ENCODE results near the gene CTSH. TPM values are rescaled to one million over a fixed set of nuclear protein-coding genes. Genes with fewer than 3 reads are reported as not detected.

The CTSH gene
- total RNA-seq, 3 donors from 2014 or later = 29.6 to 57.4 (median 53.8) TPM

DNA sequence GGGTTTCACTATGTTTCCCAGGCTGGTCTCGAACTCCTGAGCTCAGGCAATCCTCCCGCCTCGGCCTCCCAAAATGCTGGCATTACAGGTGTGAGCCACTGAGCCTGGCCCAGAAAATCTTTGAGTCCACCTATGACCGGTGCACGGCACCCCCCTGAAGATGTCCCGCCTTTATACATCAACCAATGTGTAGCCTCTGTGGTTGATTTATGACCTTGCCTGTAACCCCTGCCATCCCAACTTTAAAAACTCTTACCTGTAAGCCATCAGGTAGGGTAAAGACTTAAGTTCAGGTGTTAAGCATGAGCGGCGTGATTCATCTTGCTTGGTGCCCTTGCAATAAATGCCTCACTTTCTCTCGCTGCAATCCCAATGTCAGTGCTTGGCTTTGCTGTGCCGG lies 14.5 kb upstream of the CTSH start:
- intact Hi-C loops (cut with DNase I, micrococcal nuclease) = no loop called here
- DNase-seq (no peak), ATAC-seq (no peak)
- TF ChIP-seq, protein P1, sequence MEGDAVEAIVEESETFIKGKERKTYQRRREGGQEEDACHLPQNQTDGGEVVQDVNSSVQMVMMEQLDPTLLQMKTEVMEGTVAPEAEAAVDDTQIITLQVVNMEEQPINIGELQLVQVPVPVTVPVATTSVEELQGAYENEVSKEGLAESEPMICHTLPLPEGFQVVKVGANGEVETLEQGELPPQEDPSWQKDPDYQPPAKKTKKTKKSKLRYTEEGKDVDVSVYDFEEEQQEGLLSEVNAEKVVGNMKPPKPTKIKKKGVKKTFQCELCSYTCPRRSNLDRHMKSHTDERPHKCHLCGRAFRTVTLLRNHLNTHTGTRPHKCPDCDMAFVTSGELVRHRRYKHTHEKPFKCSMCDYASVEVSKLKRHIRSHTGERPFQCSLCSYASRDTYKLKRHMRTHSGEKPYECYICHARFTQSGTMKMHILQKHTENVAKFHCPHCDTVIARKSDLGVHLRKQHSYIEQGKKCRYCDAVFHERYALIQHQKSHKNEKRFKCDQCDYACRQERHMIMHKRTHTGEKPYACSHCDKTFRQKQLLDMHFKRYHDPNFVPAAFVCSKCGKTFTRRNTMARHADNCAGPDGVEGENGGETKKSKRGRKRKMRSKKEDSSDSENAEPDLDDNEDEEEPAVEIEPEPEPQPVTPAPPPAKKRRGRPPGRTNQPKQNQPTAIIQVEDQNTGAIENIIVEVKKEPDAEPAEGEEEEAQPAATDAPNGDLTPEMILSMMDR (IDR thresholded peaks at IDR 0.05) = no peak
- H3K9me3 ChIP-seq = no peaks in the 10 kb centered on the region
- H3K36me3 ChIP-seq (ENCODE audit: low read depth) = no peaks in the 10 kb centered on the region
- no peak overlapping the region for H3K4me3 ChIP-seq
- no peaks in the 10 kb centered on the region for H3K4me1 ChIP-seq (ENCODE audit: low read depth)

DNA sequence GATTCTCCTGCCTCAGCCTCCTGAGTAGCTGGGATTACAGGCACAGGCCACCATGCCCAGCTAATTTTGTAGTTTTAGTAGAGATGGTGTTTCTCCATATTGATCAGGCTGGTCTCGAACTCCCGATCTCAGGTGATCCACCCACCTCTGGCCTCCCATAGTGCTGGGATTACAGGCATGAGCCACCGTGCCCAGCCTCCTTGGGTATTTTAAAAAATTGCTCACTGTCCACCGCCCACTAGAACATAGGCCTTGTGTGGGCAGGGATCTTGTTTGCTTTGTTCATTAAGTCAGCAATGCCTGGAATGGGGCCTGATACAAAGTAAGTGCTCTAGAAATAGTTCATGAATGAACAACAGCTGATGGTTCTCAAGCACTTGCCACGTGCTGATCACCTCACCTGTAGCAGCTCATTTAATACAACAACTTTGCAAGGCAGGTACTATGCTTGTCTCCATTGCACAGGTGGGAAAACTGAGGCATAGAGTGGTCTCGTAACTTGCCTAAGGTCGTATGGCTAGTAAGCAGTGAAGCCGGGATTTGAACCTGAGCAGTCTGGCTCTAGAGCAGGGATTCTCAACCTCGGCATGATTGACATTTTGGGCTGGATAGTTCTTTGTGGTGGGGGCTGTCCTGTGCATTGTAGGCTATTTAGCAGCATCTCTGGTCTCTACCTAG lies 12.7 kb upstream of the CTSH start:
- intact Hi-C loops (cut with DNase I, micrococcal nuclease) = no loop called here
- DNase-seq (no peak), ATAC-seq (no peak)
- no peaks in the 10 kb centered on the region for H3K36me3 ChIP-seq (ENCODE audit: low read depth)
- TF ChIP-seq, protein P1 (IDR thresholded peaks at IDR 0.05) = no peak
- H3K4me3 ChIP-seq = no peak overlapping the region
- H3K9me3 ChIP-seq = no peaks in the 10 kb centered on the region
- H3K4me1 ChIP-seq (ENCODE audit: low read depth) = no peaks in the 10 kb centered on the region

DNA sequence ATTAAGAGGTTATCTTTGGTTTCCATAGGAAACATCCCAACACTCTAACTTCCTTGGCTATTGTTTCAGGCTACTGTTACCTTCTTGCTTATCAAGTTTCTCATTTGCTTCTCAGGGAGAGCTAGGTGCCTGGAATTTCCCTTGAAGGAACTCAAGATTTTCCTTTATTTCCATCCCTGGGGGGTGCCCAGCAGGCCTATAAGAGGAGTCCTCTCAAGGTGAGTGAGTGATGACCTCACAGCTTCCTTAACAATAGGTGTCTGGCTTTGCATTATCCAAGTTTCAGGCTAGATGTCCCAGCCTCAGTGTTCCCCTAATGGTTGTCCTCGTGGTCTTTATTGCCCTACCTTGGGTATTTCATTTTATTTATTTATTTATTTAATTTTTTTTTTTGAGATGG lies 12.1 kb upstream of the CTSH start:
- intact Hi-C loops (cut with DNase I, micrococcal nuclease) = no loop called here
- TF ChIP-seq, protein P1 (IDR thresholded peaks at IDR 0.05) = no peak

DNA sequence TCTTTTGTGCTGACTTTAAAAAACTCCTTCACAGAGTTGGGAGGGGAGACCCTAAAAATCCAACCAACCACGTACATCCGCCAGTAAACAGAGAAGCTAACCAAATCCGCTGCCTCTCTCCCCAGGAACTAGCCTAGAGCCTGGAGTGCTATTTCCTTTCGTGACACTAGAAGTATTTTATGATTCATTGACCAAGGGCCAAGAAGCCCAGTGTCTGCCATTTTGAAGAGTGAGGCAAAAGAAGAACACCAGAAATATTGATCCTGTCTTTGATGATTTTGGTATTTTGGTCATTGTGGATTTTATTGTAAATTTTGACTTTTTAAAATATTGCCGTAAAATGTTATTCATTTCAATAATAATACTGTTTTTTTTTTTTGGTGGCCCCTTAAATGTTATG lies 10.5 kb upstream of the CTSH start:
- no peaks in the 10 kb centered on the region for H3K36me3 ChIP-seq (ENCODE audit: low read depth)
- no peak for DNase-seq
- no peak overlapping the region for H3K4me3 ChIP-seq
- intact Hi-C loops (cut with DNase I, micrococcal nuclease) = no loop called here
- H3K4me1 ChIP-seq (ENCODE audit: low read depth) = peaks cover 15% of the 10 kb centered on the region
- no peaks in the 10 kb centered on the region for H3K9me3 ChIP-seq
- TF ChIP-seq, protein P1 (IDR thresholded peaks at IDR 0.05) = no peak
- no peak for ATAC-seq

More for the DNA sequence above, 12.1 kb upstream of the CTSH start:
- no peaks in the 10 kb centered on the region for H3K9me3 ChIP-seq
- H3K4me3 ChIP-seq = no peak overlapping the region
- DNase-seq (no peak), ATAC-seq (no peak)
- H3K36me3 ChIP-seq (ENCODE audit: low read depth) = no peaks in the 10 kb centered on the region
- peaks cover 6% of the 10 kb centered on the region for H3K4me1 ChIP-seq (ENCODE audit: low read depth)

DNA sequence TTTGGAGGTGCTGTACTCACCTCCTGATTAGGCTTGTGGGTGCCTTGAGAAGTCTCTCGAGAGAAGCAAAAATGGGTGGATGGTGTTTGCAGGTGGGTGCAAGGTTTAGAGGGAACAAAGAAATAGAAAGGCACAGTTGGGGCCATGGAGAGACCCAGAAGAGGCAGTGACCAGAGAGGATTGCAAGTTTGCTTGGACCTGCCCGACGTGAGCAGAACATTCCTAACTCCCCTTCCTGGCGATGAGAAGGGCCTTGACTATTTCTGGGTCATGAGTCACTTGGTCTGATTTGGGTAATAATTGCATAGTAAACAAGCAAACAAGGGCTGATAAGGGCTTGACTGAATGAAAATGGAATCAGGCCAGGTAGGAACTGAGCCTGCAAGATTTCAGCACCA lies 7.0 kb upstream of the CTSH start:
- H3K4me1 ChIP-seq (ENCODE audit: low read depth) = peaks cover 15% of the 10 kb centered on the region
- H3K36me3 ChIP-seq (ENCODE audit: low read depth) = no peaks in the 10 kb centered on the region
- DNase-seq (no peak), ATAC-seq (peak; percentile 68)
- TF ChIP-seq, protein P1 (IDR thresholded peaks at IDR 0.05) = no peak
- intact Hi-C loops (cut with DNase I, micrococcal nuclease) = no loop called here
- H3K9me3 ChIP-seq = no peaks in the 10 kb centered on the region
- H3K4me3 ChIP-seq = no peak overlapping the region

Measured in mucosa of descending colon (tissue), 3 donors.